SK-N-SH (cell line): ENCODE results near the gene SDR42E1. TPM values are rescaled to one million over a fixed set of nuclear protein-coding genes. Genes with fewer than 3 reads are reported as not detected.

ENCODE experiments used
- CTCF ChIA-PET: fragments of 300-600, 350-600 bp; formaldehyde crosslinking; extraction: SDS; loops from one replicate; lab custom pipeline; 2021; lab: Yijun Ruan, JAX
- POLR2A ChIA-PET: fragments of 350-600 bp; sonication (Branson Sonifier 250); formaldehyde crosslinking; extraction: SDS; loops from one replicate; lab custom pipeline; 2020; ENCODE audit warnings: antibody characterized with exemption, inconsistent platforms; lab: Yijun Ruan, JAX
- DNase-seq: peaks from one replicate; pipeline ENCODE4 v3.0.0; 2012
- H2AFZ ChIP-seq: fragments of 200-600 bp; sonication (generic); 2 replicates; pipeline ENCODE4 v1.8.1; 2016; ENCODE audit warnings: antibody characterized with exemption, mild to moderate bottlenecking, low read depth
- H3F3A ChIP-seq: fragments of 200-600 bp; sonication (generic); replicated peaks from 2 replicates; pipeline ENCODE3; 2016; ENCODE audit warnings: antibody characterized with exemption, mild to moderate bottlenecking; ENCODE audit not compliant: insufficient read depth
- H3K27ac ChIP-seq, 2 experiments: fragments of 200-500 bp in 1 of 2; fragments of 200-600 bp in 1 of 2; sonication (Bioruptor generic) in 1 of 2; sonication (generic), shearing (Covaris generic) in 1 of 2; 2 replicates each; pipeline versions ENCODE4 v1.5.1 to v1.6.1; 2014 to 2016; ENCODE audit warnings: low read depth in 2 of 2, inconsistent platforms in 1 of 2, low read length in 1 of 2, mild to moderate bottlenecking in 1 of 2, mixed read lengths in 1 of 2
- H3K27me3 ChIP-seq: fragments of 200-600 bp; sonication (generic), shearing (Covaris generic); 2 replicates; pipeline ENCODE4 v1.6.1; 2016; ENCODE audit warnings: mixed run types; ENCODE audit not compliant: insufficient read depth
- H3K36me3 ChIP-seq, 2 experiments: fragments of 200-500 bp in 1 of 2; fragments of 200-600 bp in 1 of 2; sonication (Bioruptor generic) in 1 of 2; sonication (generic) in 1 of 2; replicated peaks in 1 of 2; 2 replicates each; pipeline versions ENCODE3 to v1.5.1; 2014 to 2016; ENCODE audit warnings: low read length in 1 of 2, mild to moderate bottlenecking in 1 of 2; ENCODE audit not compliant: insufficient read depth in 2 of 2, control insufficient read depth in 1 of 2
- H3K4me1 ChIP-seq, 2 experiments: fragments of 200-500 bp in 1 of 2; fragments of 200-600 bp in 1 of 2; sonication (Bioruptor generic) in 1 of 2; sonication (generic), shearing (Covaris generic) in 1 of 2; 2 replicates each; pipeline versions ENCODE4 v1.5.1 to v1.6.1; 2014 to 2016; ENCODE audit warnings: low read depth in 1 of 2, low read length in 1 of 2, mixed run types in 1 of 2; ENCODE audit not compliant: insufficient read depth in 2 of 2, control insufficient read depth in 1 of 2
- H3K4me2 ChIP-seq: fragments of 200-600 bp; sonication (generic), shearing (Covaris generic); 2 replicates; pipeline ENCODE4 v1.6.1; 2017; ENCODE audit warnings: mixed run types
- H3K4me3 ChIP-seq, 2 experiments: fragments of 200-500 bp in 1 of 2; fragments of 200-600 bp in 1 of 2; sonication (Bioruptor generic) in 1 of 2; sonication (generic), shearing (Covaris generic) in 1 of 2; 2 replicates each; pipeline versions ENCODE4 v1.5.1 to v1.8.1; 2014 to 2016; ENCODE audit warnings: low read depth in 2 of 2, inconsistent platforms in 1 of 2, low read length in 1 of 2, mild to moderate bottlenecking in 1 of 2, mixed read lengths in 1 of 2, moderate library complexity in 1 of 2
- H3K79me2 ChIP-seq: fragments of 200-600 bp; sonication (generic); 2 replicates; pipeline ENCODE4 v1.8.1; 2017; ENCODE audit warnings: mild to moderate bottlenecking; ENCODE audit not compliant: insufficient read depth
- H3K9ac ChIP-seq: fragments of 200-600 bp; sonication (generic); 2 replicates; pipeline ENCODE4 v1.6.1; 2017; ENCODE audit warnings: mixed run types
- H3K9me2 ChIP-seq: fragments of 200-600 bp; sonication (generic); 2 replicates; pipeline ENCODE4 v1.6.1; 2017; ENCODE audit warnings: mixed run types
- H3K9me3 ChIP-seq: fragments of 200-600 bp; sonication (generic); 2 replicates; pipeline ENCODE4 v1.6.1; 2017; ENCODE audit warnings: mixed run types, mild to moderate bottlenecking, moderate library complexity
- H4K20me1 ChIP-seq: fragments of 200-600 bp; sonication (generic); 2 replicates; pipeline ENCODE4 v1.6.1; 2017; ENCODE audit warnings: mild to moderate bottlenecking, mixed run types; ENCODE audit not compliant: insufficient read depth
- CTCF ChIP-seq: fragments of 200-600 bp; sonication (generic); IDR thresholded peaks from 2 replicates; pipeline ENCODE4 v1.6.1; 2017; ENCODE audit warnings: antibody characterized with exemption, mild to moderate bottlenecking, moderate library complexity
- ELF1 ChIP-seq: IDR thresholded peaks from 2 replicates; pipeline ENCODE4 v1.4.0; 2012
- EP300 ChIP-seq, 2 experiments: IDR thresholded peaks; 2 replicates each; pipeline versions ENCODE4 v1.4.0 to v1.6.1; 2012; ENCODE audit warnings: borderline replicate concordance in 1 of 2, low read depth in 1 of 2, low read length in 1 of 2
- FOSL2 ChIP-seq: IDR thresholded peaks from 2 replicates; pipeline ENCODE4 v1.4.0; 2012; ENCODE audit warnings: low read depth, mild to moderate bottlenecking, moderate library complexity, borderline replicate concordance
- FOXM1 ChIP-seq: IDR thresholded peaks from 2 replicates; pipeline ENCODE4 v1.4.0; 2012; ENCODE audit warnings: low read depth, mild to moderate bottlenecking
- GABPA ChIP-seq: IDR thresholded peaks from 2 replicates; pipeline ENCODE4 v1.4.0; 2012; ENCODE audit warnings: low read depth, mild to moderate bottlenecking
- GATA2 ChIP-seq: sonication (generic); formaldehyde crosslinking; IDR thresholded peaks from 2 replicates; pipeline ENCODE4 v1.5.0; 2020; ENCODE audit warnings: mild to moderate bottlenecking, missing genetic modification reagents
- MXI1 ChIP-seq: IDR thresholded peaks from 2 replicates; pipeline ENCODE4 v1.6.1; 2012; ENCODE audit warnings: mild to moderate bottlenecking, low read depth, low read length, improper control_type of control experiment
- NFIC ChIP-seq: IDR thresholded peaks from 2 replicates; pipeline ENCODE4 v1.4.0; 2012; ENCODE audit warnings: borderline replicate concordance
- RFX5 ChIP-seq: IDR thresholded peaks from 2 replicates; pipeline ENCODE4 v1.6.1; 2012; ENCODE audit warnings: mild to moderate bottlenecking, improper control_type of control experiment, low read length
- SIN3A ChIP-seq: IDR thresholded peaks from 2 replicates; pipeline ENCODE4 v1.6.1; 2012; ENCODE audit warnings: low read depth, mild to moderate bottlenecking, low read length, moderate library complexity, borderline replicate concordance
- TAF1 ChIP-seq: IDR thresholded peaks from 2 replicates; pipeline ENCODE4 v1.6.1; 2012; ENCODE audit warnings: low read depth, mild to moderate bottlenecking, low read length, moderate library complexity, borderline replicate concordance
- TEAD4 ChIP-seq: IDR thresholded peaks from 2 replicates; pipeline ENCODE4 v1.4.0; 2012; ENCODE audit warnings: mild to moderate bottlenecking, borderline replicate concordance; ENCODE audit not compliant: insufficient read depth
- USF1 ChIP-seq: IDR thresholded peaks from 2 replicates; pipeline ENCODE4 v1.4.0; 2012; ENCODE audit warnings: low read depth, borderline replicate concordance
- WGBS: methylation state at CpG from one replicate; pipeline ENCODE4 v1.1.6; 2017; ENCODE audit warnings: low lambda C conversion rate; 5-methylcytosine and 5-hydroxymethylcytosine counted together
- polyA plus RNA-seq, 3 experiments: library from polyadenylated mRNA; depleted of rRNA; stranded (reverse); fragments of >200 nt; gene quantifications; 2 replicates each; pipeline ENCODE4 v1.2.3, GENCODE V29; 2012

Gene SDR42E1
- polyA plus RNA-seq, 1 of the 3 experiments (the other 2 are of a cell fraction) = not detected

GRCh38 chr16:82056550-82056896 lies 45.3 kb upstream of the SDR42E1 start (continued):
- no peak for TF ChIP-seq USF1
- TF ChIP-seq SIN3A = no peak
- TF ChIP-seq, all 33 proteins: peak for 0

- POLR2A ChIA-PET = no interaction called here
- DNase-seq = no peak
Observed at GRCh38 chr16:82055728-82056549, 44.7 kb upstream of the SDR42E1 start.

More at GRCh38 chr16:82055728-82056549, 44.7 kb upstream of the SDR42E1 start:
- no peak overlapping the region for H2AFZ ChIP-seq
- CTCF ChIA-PET = no interaction called here
- 22% methylated on average over 8 of the region's 8 CpGs for WGBS
- no peak overlapping the region for H3K4me3 ChIP-seq
- H3K27ac ChIP-seq = no peak overlapping the region
- H3K27me3 ChIP-seq = peaks cover 45% of the 10 kb centered on the region; the same call in 1 of the 2 replicates
- no peaks in the 10 kb centered on the region for H3F3A ChIP-seq
- no peaks in the 10 kb centered on the region for H3K9me2 ChIP-seq
- no peaks in the 10 kb centered on the region for H3K36me3 ChIP-seq
- TF ChIP-seq ELF1 (no peak), FOSL2 (no peak), GATA2 (CRISPR knock-in tag) (no peak), RFX5 (no peak), GABPA (no peak), TEAD4 (no peak), FOXM1 (no peak), TAF1 (no peak), EP300 (IDR thresholded peaks at IDR 0.05; ENCODE audit: borderline replicate concordance in 1 of 2, low read depth in 1 of 2, low read length in 1 of 2) (no peak), NFIC (no peak), USF1 (no peak), CTCF (no peak), MXI1 (no peak)
- H3K4me1 ChIP-seq = no peaks in the 10 kb centered on the region
- no peak overlapping the region for H3K9ac ChIP-seq
- H3K4me2 ChIP-seq = no peak overlapping the region
- no peaks in the 10 kb centered on the region for H3K79me2 ChIP-seq
- H3K9me3 ChIP-seq = no peaks in the 10 kb centered on the region
- H4K20me1 ChIP-seq = no peaks in the 10 kb centered on the region
